Measurements from ENCODE around the gene CRYZ.

DNA sequence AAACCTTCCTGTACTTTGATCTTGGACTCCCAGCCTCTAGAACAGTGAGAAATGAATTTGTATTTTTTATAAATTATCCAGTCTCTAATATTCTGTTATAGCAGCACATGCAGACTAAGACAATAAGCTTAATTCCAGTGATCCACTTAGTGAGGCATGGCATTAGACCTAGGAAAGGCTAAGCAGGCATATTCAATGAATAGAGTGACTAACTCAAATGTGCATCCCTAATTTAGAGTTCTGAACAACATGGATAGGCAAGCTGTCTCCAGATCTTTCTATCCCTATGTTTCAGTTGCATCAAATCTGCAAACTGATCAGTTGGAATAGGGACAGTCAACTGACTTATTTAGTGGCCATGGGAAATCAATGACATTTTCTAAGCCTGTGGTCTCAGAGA is 54.9 kb downstream of the CRYZ start:
- TF ChIP-seq, protein P1, sequence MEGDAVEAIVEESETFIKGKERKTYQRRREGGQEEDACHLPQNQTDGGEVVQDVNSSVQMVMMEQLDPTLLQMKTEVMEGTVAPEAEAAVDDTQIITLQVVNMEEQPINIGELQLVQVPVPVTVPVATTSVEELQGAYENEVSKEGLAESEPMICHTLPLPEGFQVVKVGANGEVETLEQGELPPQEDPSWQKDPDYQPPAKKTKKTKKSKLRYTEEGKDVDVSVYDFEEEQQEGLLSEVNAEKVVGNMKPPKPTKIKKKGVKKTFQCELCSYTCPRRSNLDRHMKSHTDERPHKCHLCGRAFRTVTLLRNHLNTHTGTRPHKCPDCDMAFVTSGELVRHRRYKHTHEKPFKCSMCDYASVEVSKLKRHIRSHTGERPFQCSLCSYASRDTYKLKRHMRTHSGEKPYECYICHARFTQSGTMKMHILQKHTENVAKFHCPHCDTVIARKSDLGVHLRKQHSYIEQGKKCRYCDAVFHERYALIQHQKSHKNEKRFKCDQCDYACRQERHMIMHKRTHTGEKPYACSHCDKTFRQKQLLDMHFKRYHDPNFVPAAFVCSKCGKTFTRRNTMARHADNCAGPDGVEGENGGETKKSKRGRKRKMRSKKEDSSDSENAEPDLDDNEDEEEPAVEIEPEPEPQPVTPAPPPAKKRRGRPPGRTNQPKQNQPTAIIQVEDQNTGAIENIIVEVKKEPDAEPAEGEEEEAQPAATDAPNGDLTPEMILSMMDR (IDR thresholded peaks at IDR 0.05) = no peak
- no peak for TF ChIP-seq POLR2A (IDR thresholded peaks at IDR 0.05)
- no peak for TF ChIP-seq EP300 (IDR thresholded peaks at IDR 0.05)
- TF ChIP-seq POLR2AphosphoS5 (IDR thresholded peaks at IDR 0.05) = no peak

All from upper lobe of left lung (tissue), 4 donors.